ENCODE measurements around the gene TBX10.

Gene TBX10

DNA sequence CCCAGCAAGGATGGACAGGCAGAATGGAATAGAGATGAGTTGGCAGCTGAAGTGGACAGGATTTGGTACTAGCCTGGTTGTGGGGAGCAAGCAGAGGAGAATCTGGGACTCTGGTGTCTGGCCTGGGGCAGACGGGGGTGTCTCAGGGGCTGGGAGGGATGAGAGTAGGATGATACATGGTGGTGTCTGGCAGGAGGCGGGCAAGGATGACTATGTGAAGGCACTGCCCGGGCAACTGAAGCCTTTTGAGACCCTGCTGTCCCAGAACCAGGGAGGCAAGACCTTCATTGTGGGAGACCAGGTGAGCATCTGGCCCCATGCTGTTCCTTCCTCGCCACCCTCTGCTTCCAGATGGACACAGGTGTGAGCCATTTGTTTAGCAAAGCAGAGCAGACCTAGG lies 53.7 kb downstream of the TBX10 start:
- peaks cover 23% of the 10 kb centered on the region for H3K36me3 Mint-ChIP-seq (ENCODE audit: low read depth)
- peak overlapping the region; percentile 23 for H3K27ac Mint-ChIP-seq
- peaks cover 8% of the 10 kb centered on the region for H3K27me3 Mint-ChIP-seq (ENCODE audit: low read depth)
- H3K4me1 Mint-ChIP-seq (ENCODE audit: low read depth): peaks cover 25% of the 10 kb centered on the region
- DNase-seq (ENCODE audit: low spot score): no peak
- no peak overlapping the region for H3K4me3 Mint-ChIP-seq
- no peaks in the 10 kb centered on the region for H3K9me3 Mint-ChIP-seq

GRCh38 chr11:67584881-67585873 lies 54.4 kb downstream of the TBX10 start:
- DNase-seq (ENCODE audit: low spot score): no peak
- H3K27me3 Mint-ChIP-seq (ENCODE audit: low read depth): peaks cover 11% of the 10 kb centered on the region
- H3K27ac Mint-ChIP-seq: peak overlapping the region; percentile 67
- peaks cover 25% of the 10 kb centered on the region for H3K4me1 Mint-ChIP-seq (ENCODE audit: low read depth)
- no peaks in the 10 kb centered on the region for H3K9me3 Mint-ChIP-seq
- H3K36me3 Mint-ChIP-seq (ENCODE audit: low read depth): peaks cover 23% of the 10 kb centered on the region
- H3K4me3 Mint-ChIP-seq: peak overlapping the region; percentile 77

- no peaks in the 10 kb centered on the region for H3K9me3 Mint-ChIP-seq
- peaks cover 23% of the 10 kb centered on the region for H3K36me3 Mint-ChIP-seq (ENCODE audit: low read depth)
- peak overlapping the region; percentile 79 for H3K27ac Mint-ChIP-seq
- H3K4me3 Mint-ChIP-seq: peak overlapping the region; percentile 77
- H3K4me1 Mint-ChIP-seq (ENCODE audit: low read depth): peaks cover 32% of the 10 kb centered on the region
- H3K27me3 Mint-ChIP-seq (ENCODE audit: low read depth): peaks cover 16% of the 10 kb centered on the region
- DNase-seq (ENCODE audit: low spot score): peak; percentile 24
These were observed 55.2 kb downstream of the TBX10 start for GRCh38 chr11:67584205-67584880.

DNA sequence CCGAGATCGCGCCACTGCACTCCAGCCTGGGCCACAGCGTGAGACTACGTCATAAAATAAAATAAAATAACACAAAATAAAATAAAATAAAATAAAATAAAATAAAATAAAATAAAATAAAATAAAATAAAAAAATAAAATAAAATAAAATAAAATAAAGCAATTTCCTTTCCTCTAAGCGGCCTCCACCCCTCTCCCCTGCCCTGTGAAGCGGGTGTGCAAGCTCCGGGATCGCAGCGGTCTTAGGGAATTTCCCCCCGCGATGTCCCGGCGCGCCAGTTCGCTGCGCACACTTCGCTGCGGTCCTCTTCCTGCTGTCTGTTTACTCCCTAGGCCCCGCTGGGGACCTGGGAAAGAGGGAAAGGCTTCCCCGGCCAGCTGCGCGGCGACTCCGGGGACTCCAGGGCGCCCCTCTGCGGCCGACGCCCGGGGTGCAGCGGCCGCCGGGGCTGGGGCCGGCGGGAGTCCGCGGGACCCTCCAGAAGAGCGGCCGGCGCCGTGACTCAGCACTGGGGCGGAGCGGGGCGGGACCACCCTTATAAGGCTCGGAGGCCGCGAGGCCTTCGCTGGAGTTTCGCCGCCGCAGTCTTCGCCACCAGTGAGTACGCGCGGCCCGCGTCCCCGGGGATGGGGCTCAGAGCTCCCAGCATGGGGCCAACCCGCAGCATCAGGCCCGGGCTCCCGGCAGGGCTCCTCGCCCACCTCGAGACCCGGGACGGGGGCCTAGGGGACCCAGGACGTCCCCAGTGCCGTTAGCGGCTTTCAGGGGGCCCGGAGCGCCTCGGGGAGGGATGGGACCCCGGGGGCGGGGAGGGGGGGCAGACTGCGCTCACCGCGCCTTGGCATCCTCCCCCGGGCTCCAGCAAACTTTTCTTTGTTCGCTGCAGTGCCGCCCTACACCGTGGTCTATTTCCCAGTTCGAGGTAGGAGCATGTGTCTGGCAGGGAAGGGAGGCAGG lies 56.0 kb downstream of the TBX10 start, which contains the start of gene GSTP1:
Gene GSTP1, plus strand, starts transcription at position 566 of the 958 bp plus-strand sequence. Its CDS starts 32 bp downstream, at position 598.
- peaks cover 36% of the 10 kb centered on the region for H3K4me1 Mint-ChIP-seq (ENCODE audit: low read depth)
- peaks cover 23% of the 10 kb centered on the region for H3K36me3 Mint-ChIP-seq (ENCODE audit: low read depth)
- H3K27ac Mint-ChIP-seq: peak within 1 kb of the TSS; percentile 94
- DNase-seq (ENCODE audit: low spot score): peak; percentile 83
- peak within 1 kb of the TSS; percentile 96 for H3K4me3 Mint-ChIP-seq
- H3K9me3 Mint-ChIP-seq: no peaks in the 10 kb centered on the region
- H3K27me3 Mint-ChIP-seq (ENCODE audit: low read depth): peaks cover 20% of the 10 kb centered on the region

GRCh38 chr11:67582011-67582410 lies 57.6 kb downstream of the TBX10 start:
- DNase-seq (ENCODE audit: low spot score): no peak
- Mint-ChIP-seq H3K27ac (no peak overlapping the region), H3K27me3 (ENCODE audit: low read depth) (peaks cover 20% of the 10 kb centered on the region), H3K36me3 (ENCODE audit: low read depth) (peaks cover 19% of the 10 kb centered on the region), H3K4me1 (ENCODE audit: low read depth) (peaks cover 34% of the 10 kb centered on the region), H3K4me3 (peak overlapping the region; percentile 96), H3K9me3 (no peaks in the 10 kb centered on the region)

- no peak for DNase-seq (ENCODE audit: low spot score)
- H3K36me3 Mint-ChIP-seq (ENCODE audit: low read depth): peaks cover 14% of the 10 kb centered on the region
- no peaks in the 10 kb centered on the region for H3K9me3 Mint-ChIP-seq
- H3K27me3 Mint-ChIP-seq (ENCODE audit: low read depth): peaks cover 21% of the 10 kb centered on the region
- no peak overlapping the region for H3K4me3 Mint-ChIP-seq
- peaks cover 34% of the 10 kb centered on the region for H3K4me1 Mint-ChIP-seq (ENCODE audit: low read depth)
- no peak overlapping the region for H3K27ac Mint-ChIP-seq
These were observed 58.1 kb downstream of the TBX10 start for GRCh38 chr11:67581469-67581868.

All from T-helper 2 cell treated with Interferon-gamma antibody and Interleukin-4, amounts not matched to agents 5 μg/mL and 100 μg/mL, for 36 hours (primary cell).